GM18907 (cell line): ENCODE results near the gene LMCD1.

ENCODE experiments used
- ATAC-seq: cut with Tn5 transposase; IDR thresholded peaks from one replicate; pipeline ENCODE4 v1.9.1; 2021; ENCODE audit warnings: mild to moderate bottlenecking, moderate library complexity; ENCODE audit not compliant: unreplicated experiment

LMCD1 gene, protein sequence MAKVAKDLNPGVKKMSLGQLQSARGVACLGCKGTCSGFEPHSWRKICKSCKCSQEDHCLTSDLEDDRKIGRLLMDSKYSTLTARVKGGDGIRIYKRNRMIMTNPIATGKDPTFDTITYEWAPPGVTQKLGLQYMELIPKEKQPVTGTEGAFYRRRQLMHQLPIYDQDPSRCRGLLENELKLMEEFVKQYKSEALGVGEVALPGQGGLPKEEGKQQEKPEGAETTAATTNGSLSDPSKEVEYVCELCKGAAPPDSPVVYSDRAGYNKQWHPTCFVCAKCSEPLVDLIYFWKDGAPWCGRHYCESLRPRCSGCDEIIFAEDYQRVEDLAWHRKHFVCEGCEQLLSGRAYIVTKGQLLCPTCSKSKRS

DNA sequence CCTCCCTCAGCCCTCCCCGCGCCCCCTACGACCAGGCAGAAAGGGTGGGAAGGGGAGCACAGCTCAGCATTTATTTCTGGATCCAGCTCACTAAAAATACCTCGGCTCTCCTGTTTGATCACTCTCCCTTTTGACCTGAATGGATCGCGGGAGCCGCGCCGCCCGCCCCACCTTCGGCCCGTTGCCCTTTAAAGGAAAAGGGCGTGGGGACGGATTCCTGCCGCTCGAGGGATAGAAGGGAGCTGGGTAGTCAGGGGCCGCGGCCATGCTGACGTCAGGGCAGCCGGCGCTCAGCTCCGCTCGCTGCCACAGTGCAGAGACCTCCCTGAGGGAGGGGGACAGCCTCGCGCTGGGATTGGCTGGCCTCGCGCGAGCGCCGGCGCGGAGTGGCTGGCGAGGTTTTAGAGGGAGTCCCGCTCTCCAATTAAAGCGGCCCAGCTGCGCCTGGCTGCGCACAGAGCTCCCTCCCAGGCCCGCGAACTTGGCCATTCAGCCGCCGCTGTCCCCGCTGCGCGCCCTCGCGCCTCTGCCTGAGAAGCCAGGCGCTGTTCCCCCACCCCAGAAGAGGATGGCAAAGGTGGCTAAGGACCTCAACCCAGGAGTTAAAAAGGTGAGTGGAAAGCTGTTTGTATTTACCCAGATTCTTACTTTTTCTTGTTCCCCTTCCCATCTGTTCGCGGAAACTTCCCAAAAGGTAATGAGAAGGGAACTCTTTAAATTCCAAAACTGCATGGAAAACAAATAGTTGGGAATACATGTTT is at the start of gene LMCD1:
LMCD1 (plus strand) TSS at position 453 of the 761 bp plus-strand sequence; CDS start at position 569, 116 bp downstream.
- peak; percentile 96 for ATAC-seq

DNA sequence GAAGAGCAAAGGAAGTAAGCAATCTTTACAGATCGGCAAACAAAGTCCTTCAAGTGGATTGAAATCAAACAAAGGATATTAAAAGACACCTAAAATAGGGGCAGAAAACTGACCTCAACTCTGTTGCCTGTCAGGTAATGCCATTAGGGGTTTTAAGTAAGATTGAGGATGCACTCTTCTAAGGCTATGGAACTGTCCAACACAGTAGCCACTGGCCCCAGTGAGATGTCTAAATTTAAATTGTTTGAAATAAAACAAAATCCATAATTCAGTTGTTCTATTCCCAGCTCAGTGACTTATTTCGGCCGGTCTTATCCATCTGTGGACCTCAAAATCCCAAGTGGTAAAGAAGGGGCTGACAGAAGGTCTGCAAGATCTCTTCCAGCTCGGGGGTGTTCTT is 49.5 kb upstream of the LMCD1 start:
- ATAC-seq = no peak

DNA sequence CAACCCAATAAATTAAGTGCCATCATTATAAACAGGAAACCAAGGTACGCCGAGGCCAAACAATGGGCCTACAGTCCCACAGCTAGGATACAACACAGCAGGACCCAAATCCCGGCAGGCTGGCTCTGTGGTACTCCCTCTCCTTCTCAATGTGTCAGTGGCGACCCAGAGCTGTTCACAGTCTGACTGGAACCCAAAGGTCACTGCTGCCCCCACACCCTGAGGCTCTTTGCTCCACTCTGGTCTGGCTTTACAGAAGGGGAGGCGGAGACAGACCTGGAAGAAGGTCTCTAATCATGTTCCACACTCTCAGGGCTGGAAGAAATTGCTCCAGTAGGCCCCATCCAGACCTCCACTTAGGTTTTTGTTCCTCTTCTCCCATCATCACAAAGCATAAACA is 48.5 kb upstream of the LMCD1 start:
- no peak for ATAC-seq

DNA sequence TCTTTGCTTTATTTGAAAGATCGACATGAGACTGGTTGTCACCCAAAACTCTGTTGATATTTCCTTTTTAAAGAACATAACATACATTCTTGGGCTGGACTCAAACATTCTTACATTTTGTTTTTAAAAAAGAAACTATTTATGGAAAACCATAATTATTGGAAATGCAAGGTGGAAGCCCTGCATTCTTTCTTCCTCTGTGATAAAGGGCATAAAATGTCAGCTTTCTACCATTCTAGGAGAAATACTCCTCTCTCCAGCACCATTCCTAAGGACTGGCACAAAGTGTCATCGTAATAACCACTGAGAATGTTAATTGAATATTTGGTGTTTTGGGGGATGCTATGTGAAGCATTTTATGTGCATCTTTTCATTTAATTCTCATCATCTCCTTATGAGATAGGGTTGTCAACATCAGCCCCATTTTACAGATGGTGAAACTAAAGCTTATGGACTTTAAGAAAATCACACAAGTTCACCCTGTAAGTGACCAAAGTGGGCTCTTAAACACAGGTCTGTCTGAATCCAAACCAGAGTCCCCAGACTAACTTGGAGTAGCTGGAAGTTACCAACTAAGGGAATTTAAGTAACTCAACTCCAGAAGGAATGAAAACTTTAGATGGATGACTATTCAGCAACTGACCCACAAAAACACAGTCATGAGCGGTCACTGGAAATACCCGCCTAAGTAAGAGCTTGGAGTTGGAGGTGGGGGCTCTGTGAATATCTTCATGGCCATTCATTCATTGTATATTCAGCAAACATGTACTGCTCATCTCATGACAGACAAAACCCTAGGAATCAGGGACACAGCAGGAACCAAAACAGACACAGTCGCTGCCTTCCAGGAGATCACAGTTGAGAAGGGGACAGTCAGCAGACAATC is 45.9 kb upstream of the LMCD1 start:
- ATAC-seq = no peak

DNA sequence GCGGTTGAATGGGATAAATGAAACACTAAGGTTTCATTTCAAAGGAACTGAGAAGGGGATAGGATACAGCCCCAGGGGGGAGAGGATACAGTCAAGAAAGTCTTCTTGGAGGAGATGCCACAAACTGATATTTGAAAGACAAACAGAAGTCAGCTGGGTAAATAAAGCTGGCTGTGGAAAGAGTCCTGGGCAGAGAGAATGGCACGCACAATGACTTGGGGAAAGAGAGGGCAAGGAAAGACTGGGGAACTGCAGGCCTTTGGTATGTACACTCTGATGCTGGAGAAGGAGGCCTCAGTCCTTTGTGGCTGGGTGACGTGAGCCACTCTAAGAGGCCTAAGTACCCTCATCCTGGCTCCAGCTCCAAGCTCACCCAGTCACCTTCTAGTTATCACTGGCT is 45.2 kb upstream of the LMCD1 start:
- no peak for ATAC-seq

DNA sequence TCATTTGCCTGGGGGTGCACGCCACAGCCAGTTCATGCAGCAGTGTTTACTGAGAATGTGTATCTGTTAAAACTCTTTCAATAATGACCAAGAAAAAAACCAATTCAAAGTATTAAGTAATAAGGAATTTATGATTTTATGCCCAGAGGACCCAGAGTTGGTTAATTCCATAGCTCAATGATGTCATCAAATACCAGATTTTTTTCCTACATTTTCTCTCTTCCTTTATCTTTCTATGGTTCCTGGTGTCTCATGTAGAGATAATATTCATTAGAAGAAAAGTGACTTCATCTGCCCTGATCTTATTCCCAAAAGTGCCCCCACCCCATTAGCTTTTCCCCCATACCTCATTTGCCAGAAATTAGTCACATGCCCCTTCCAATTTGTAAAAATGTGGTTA is 44.6 kb upstream of the LMCD1 start:
- ATAC-seq = no peak

DNA sequence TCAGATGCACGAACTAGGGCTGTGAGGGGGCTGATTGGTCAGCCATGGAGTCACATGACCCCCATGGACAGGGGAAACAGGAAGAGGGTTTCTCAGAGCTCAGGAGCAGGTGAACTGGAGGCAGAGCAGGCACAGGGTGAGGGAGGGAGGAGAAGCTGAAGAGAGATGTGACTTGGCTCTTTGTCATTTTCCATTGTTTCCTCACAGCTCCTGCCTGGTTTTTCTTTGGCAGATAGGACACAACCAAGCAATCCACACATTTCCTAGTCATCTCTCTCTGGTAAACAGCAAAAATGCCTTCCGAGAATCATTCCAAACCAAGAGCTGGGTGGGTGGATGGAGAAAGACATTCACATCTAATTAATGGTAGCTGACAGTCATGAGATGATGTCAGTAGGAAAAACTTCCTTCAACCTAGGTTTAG is 43.4 kb upstream of the LMCD1 start:
- ATAC-seq = no peak

DNA sequence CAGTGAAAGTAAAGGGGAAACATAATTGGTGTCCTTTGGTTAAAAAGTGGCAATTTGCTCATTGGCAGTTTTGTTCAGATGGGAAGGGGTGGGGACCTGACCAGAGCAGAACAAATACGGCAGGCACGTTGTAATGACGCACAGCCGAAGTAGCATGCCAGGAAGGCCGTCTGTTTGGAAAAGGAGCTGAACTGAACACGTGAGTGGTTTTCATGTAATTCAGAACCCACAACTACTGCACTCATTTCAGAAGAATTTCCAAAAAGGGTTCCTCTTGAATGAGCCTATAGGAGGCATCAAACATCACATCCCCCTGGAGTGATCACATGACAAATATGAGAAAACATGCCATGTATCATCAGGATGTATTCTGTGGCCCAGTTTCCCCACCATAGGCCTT is 42.9 kb upstream of the LMCD1 start:
- ATAC-seq = no peak

DNA sequence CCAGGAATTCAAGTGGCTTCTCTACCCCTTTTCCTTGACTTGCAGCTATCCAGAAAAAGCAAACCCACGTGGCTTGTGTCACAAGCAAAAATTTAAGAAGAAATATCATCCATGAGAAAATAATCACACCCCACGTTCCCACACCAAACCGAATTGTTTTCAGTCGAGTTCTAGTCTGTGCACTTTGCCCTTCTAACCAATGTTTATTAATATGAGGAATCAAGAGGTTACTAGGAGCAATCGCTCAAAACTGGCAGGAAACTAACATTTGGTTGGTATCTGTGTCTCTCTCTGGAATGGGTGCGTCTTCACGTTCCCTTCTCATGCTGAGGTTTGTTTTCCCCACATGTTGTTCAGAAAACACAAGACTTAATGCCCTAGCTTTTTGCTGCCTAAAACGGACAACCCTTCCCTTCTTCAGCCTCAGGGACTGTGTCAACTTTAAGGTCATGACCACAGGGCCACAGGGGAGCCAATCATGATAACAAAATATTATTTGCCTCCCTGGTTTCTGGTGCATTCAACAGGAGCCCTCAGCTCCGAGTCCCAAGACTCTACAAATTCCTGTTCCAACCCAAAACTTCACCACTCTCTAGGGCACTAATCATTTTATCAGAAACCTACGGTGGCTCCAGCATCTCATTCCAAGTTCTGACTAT is 41.4 kb upstream of the LMCD1 start:
- no peak for ATAC-seq

DNA sequence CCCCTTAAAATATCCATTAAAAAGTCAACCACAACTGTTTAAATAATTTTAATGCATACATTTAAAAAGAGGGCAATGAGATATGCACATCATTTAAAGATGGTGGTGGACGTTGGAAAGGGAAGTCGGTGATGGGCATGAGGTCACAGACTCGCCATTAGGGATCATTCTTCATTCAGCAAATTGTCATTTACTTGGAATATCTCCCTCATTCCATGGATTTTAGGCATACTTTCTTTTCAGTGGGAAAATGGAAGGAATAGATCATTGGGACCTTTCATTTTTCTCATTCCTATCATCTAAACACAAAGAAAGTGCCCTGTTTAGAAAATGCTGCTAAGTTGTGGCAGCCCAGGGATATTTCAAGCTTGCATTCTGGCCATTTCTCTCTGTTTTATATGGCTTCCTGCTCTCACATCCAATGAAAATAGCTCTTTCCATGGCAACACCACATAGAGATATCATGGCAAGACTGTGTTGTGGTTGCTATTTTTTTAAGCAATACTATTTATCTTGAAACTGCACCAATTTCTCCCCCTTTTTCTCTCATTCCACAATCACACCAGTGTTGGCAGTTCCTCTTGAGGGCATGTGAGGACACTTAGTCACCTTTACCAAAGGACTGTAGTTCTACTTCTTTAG is 40.7 kb upstream of the LMCD1 start:
- no peak for ATAC-seq

DNA sequence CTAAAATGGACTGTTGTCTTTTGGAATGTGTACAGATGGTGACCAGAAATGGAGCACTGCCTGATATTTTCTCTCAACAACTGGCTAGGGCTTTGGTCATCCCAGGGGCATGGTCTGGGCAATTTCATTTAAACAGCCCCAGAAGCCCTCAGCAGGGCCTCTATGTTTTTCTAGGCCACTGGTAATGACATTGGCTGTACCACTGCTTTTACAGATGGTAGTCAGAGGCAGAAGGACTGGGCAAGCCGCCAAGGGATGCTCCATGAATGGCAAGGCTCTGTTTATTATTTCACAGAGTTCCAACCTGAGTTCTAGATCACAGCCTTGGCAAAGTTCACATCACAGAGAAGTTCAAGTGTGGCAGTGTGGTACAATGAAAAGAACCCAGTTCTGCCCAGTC is 37.0 kb upstream of the LMCD1 start:
- no peak for ATAC-seq

DNA sequence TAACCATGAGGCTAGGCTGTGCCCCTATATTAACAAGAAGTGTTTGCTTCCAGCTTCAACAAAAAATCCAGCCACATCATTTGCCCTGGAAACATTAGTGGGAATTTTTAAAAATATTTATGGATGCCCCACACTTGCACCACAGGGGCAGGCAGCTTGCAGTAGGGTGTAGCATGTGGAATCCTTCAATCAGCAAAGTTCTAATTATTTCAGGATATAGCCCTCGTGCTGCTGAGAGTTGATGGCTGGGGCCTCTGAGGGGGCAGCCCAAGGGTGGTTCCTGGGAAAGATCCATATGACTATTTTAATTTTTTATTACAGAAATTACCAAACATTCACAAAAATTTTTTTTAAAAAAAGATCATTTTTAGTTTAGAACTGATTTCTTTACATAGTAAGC is 35.1 kb upstream of the LMCD1 start:
- no peak for ATAC-seq

DNA sequence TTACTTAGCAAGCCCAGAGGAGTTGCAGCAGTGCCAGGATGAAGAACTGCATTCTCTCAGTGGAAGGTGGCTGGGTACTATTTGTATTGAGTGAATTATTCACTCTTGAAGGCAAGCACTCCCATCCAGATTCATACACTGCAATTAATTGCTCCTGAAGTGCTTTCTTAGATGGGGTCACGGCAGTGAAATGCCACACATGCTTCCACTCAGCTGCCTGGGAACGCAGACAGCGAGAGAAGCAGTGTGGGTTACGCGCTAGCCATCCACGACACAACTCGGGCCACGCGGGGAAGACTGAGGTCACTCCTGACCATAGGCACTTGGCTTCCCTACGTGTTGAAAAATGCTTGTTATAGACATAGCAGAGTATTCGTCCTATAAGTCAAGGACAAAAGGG is 30.8 kb upstream of the LMCD1 start:
- no peak for ATAC-seq

DNA sequence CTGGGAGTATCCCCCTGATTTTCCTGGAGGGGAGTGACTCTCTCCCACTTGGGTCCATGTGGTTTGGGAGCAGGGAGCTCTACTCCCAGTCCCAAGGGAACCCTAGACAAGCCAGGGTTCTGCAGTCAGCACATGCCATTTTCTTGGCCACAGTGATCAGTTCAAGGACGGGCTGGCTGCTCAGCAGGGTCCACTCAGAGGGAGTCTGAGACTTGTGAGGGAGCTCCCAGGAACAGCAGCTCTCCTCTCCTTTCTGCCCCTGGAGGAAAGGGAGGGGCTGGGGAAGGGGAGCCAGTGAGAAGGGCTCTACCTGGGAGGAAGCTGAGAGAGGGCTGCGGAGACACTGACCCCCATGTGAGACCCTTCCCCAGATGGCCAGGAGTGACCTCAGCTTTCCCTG is 29.1 kb upstream of the LMCD1 start:
- ATAC-seq = no peak

DNA sequence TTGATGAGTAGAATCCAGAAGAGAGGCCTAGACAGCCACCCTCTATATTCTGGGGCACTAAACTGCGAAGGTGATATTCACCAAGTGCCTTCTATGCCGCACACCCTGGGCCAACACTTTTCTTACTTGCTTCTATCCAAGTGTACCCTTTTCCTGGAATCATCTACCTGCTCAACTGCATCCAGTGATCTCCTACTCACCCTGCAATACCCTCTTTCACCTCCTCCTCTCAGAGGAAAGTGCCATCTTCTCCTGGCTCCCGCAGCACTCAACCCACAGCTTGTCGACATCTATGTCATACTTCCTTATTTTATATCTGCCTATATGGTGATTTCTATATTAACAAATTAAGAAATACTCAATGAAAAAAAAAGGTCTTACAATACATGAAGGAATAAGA is 28.6 kb upstream of the LMCD1 start:
- no peak for ATAC-seq

DNA sequence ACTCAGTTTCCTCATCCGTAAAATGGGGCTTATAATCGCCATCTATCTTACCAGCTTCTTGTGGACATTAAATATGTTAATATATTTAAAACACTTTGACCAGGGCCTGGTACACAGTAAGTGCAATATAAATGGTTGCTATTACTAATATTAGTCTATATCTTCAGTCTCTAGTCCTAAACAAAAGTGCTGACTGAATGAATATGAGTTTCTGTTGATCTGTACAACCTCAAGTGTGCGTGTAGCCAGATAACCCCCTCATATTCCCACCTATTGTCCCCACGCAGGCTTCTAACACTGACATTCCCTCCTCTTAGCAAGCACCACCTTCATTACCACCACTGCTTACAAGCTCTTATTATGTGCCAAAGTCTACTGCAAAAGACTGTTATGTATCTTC is 27.6 kb upstream of the LMCD1 start:
- ATAC-seq = no peak

DNA sequence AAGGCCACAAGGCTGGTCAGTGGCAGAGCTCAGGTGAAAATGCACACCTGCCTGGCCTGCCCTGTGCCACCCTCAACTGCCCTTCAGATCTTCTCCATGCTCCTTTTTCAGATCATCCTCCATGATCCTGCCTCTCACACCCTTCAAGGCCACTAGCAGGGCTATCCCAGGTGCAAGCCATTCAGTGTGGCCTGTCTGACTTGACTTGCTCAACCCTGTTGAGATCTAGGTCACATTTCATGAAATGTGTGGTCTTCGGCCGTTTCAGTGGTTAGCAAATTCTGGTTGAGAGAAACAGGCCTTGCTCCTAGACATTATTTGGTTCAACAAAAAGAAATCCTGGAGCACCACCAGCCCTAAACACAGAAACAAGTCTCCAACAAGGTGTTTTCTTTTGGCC is 26.6 kb upstream of the LMCD1 start:
- ATAC-seq = no peak

DNA sequence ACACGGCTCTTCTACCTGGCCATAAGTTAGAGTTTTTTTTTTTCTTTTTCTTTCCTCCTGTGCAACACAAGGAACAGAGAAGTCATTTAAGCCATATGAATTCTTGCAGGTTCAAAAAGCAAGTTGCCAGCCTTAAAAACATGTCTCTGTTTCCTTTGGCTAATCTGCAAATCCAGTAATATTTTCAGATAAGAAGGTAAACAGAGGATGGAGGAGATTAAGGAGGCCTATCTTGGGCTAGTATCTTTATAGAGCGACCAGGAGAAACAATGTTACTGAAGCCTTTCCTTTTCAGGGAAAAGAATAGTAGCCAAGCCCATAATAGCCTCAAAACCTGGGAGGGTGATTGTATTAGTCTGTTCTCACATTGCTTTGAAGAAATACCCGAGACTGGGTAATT is 20.9 kb upstream of the LMCD1 start:
- ATAC-seq = no peak

DNA sequence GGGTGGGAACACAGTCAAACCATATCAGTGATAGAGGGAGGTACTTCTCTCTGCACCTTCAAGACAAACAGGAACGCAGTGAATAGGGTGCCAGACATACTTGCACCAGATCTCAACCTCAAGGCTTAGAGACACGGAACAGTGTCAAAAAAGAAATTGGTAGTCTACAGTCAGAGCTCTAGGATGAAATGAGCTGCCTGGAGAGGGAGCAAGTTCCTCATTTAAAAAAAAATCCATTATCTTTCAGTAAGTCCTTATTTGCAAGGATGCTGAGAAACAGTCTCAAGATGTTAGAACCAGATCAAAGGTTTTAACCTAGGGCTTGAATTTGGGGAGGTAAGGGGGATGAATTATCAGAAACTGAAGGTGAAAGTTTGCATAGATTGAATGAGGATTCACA is 20.2 kb upstream of the LMCD1 start:
- ATAC-seq = no peak

DNA sequence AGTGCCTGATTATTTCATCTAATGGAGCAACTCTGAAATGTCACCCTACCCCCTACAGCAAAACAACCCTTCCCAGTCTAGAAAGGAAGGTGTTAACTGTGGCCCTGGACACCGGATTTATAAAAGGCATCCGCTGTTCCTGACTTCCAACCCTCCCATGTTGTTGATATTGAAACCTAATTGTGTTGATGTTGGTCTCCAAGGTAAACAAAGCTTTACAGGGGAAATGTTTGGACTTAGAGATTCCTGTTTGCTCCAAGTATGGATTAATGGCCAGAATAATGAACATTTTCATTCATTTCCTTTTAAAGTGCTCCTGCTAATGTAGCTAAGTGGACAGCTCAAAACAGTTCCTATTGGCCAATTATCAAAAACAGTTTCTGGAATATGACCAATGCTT is 19.4 kb upstream of the LMCD1 start:
- no peak for ATAC-seq
